ENCODE data around the gene PFDN6.

DNA sequence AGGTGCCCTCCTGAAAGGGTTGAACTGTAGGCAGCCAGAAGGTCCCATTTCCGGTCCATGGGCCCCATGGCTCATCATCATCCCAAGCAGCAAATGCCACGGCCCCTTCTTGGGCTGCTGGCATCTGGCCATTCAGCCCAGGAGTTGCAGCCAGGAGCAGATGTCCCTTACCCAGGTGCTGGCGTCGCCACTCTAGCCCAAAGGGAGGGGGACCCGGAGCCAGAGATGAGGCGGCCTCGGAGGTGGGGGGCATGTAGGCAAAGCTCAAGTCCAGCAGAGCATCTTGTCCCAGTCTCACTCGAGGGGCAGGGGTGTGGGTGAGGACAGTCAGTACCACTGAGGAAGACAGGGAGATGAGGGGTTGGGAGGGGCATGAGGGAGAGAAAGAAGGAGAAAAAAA lies 15.7 kb downstream of the PFDN6 start:
- no peak for TF ChIP-seq POLR2A (IDR thresholded peaks at IDR 0.05)
- TF ChIP-seq CTCF (IDR thresholded peaks at IDR 0.05), result no peak
- no peak for TF ChIP-seq POLR2AphosphoS5 (IDR thresholded peaks at IDR 0.05)
- no peak for TF ChIP-seq EP300 (IDR thresholded peaks at IDR 0.05; ENCODE audit: low read depth)
